Measurements from ENCODE around the gene TPM2.

- TF ChIP-seq CTCF (IDR thresholded peaks at IDR 0.05), result no peak
- no peak for TF ChIP-seq EZH2phosphoT487 (IDR thresholded peaks at IDR 0.05)
Measured at GRCh38 chr9:35639631-35640030, 50.1 kb downstream of the TPM2 start.

Data from neural progenitor cell (in vitro differentiated cells).